IPS-18c (cell line): Measurements from ENCODE around the gene CCDC148.
"Not testable (repeated sequence)": the region's sequence is repeated elsewhere in the genome, so short reads cannot be mapped to it uniquely, and the experiment has no call there.

ENCODE experiments used
- H3K4me3 ChIP-seq: 2 replicates; pipeline ENCODE4 v1.7.0; 2013; ENCODE audit warnings: low read depth, mild to moderate bottlenecking, low read length, moderate library complexity; ENCODE audit not compliant: insufficient read depth
- H3K9me3 ChIP-seq: one replicate; pipeline ENCODE4 v1.6.1; 2013; ENCODE audit warnings: mild to moderate bottlenecking, low read length, moderate library complexity; ENCODE audit not compliant: control insufficient read depth, insufficient read depth

CCDC148 gene

GRCh38 chr2:158395166-158395565 is 61.4 kb downstream of the CCDC148 start:
- no peak overlapping the region for H3K4me3 ChIP-seq

GRCh38 chr2:158394453-158394852 is 62.1 kb downstream of the CCDC148 start:
- no peaks in the 10 kb centered on the region for H3K9me3 ChIP-seq
- H3K4me3 ChIP-seq: no peak overlapping the region

More at GRCh38 chr2:158395166-158395565, 61.4 kb downstream of the CCDC148 start:
- H3K9me3 ChIP-seq: no peaks in the 10 kb centered on the region

- Histone ChIP-seq H3K4me3 (no peak overlapping the region), H3K9me3 (no peaks in the 10 kb centered on the region)
These were observed 62.7 kb downstream of the CCDC148 start for GRCh38 chr2:158393886-158394285.

GRCh38 chr2:158392687-158393086 is 63.9 kb downstream of the CCDC148 start:
- H3K4me3 ChIP-seq: no peak overlapping the region
- no peaks in the 10 kb centered on the region for H3K9me3 ChIP-seq

- no peaks in the 10 kb centered on the region for H3K9me3 ChIP-seq
- H3K4me3 ChIP-seq: no peak overlapping the region
These were observed 64.7 kb downstream of the CCDC148 start for GRCh38 chr2:158391876-158392275.

- no peak overlapping the region for H3K4me3 ChIP-seq
- no peaks in the 10 kb centered on the region for H3K9me3 ChIP-seq
These were observed 65.2 kb downstream of the CCDC148 start for GRCh38 chr2:158391361-158391760.

GRCh38 chr2:158388159-158388558 is 68.4 kb downstream of the CCDC148 start:
- no peak overlapping the region for H3K4me3 ChIP-seq
- H3K9me3 ChIP-seq: no peaks in the 10 kb centered on the region

- Histone ChIP-seq H3K4me3 (no peak overlapping the region), H3K9me3 (no peaks in the 10 kb centered on the region)
These were observed 70.9 kb downstream of the CCDC148 start for GRCh38 chr2:158385646-158386045.

GRCh38 chr2:158381978-158382377 is 74.6 kb downstream of the CCDC148 start:
- Histone ChIP-seq H3K4me3 (no peak overlapping the region), H3K9me3 (no peaks in the 10 kb centered on the region)

GRCh38 chr2:158381205-158381604 is 75.3 kb downstream of the CCDC148 start:
- H3K4me3 ChIP-seq: no peak overlapping the region
- H3K9me3 ChIP-seq: no peaks in the 10 kb centered on the region

- Histone ChIP-seq H3K9me3 (no peaks in the 10 kb centered on the region), H3K4me3 (no peak overlapping the region)
These were observed 75.8 kb downstream of the CCDC148 start for GRCh38 chr2:158380746-158381145.

GRCh38 chr2:158378926-158379325 is 77.6 kb downstream of the CCDC148 start:
- Histone ChIP-seq H3K4me3 (no peak overlapping the region), H3K9me3 (no peaks in the 10 kb centered on the region)

GRCh38 chr2:158366342-158366741 is 90.2 kb downstream of the CCDC148 start:
- Histone ChIP-seq H3K9me3 (peaks cover 2% of the 10 kb centered on the region), H3K4me3 (no peak overlapping the region)

GRCh38 chr2:158359846-158360245 is 96.7 kb downstream of the CCDC148 start:
- no peak overlapping the region for H3K4me3 ChIP-seq
- peaks cover 2% of the 10 kb centered on the region for H3K9me3 ChIP-seq

GRCh38 chr2:158357699-158358098 is 98.9 kb downstream of the CCDC148 start:
- Histone ChIP-seq H3K9me3 (no peaks in the 10 kb centered on the region), H3K4me3 (no peak overlapping the region)

- H3K4me3 ChIP-seq: no peak overlapping the region
- no peaks in the 10 kb centered on the region for H3K9me3 ChIP-seq
These were observed 99.4 kb downstream of the CCDC148 start for GRCh38 chr2:158357122-158357521.

- H3K9me3 ChIP-seq, H3K4me3 ChIP-seq: not testable (repeated sequence)
These were observed 105.1 kb downstream of the CCDC148 start for GRCh38 chr2:158351466-158351816.

- H3K9me3 ChIP-seq, H3K4me3 ChIP-seq: not testable (repeated sequence)
These were observed 105.6 kb downstream of the CCDC148 start for GRCh38 chr2:158350751-158351465.

GRCh38 chr2:158346032-158346431 is 110.5 kb downstream of the CCDC148 start:
- Histone ChIP-seq H3K4me3 (no peak overlapping the region), H3K9me3 (no peaks in the 10 kb centered on the region)
